ENCODE data around the gene PCOLCE2. TPM values are rescaled to one million over a fixed set of nuclear protein-coding genes. Genes with fewer than 3 reads are reported as not detected.
A peak's percentile ranks its signal among the peaks of the same experiment; 100 is the strongest.

Gene PCOLCE2
- total RNA-seq, 1 experiment from 2014 or later, result not detected

DNA sequence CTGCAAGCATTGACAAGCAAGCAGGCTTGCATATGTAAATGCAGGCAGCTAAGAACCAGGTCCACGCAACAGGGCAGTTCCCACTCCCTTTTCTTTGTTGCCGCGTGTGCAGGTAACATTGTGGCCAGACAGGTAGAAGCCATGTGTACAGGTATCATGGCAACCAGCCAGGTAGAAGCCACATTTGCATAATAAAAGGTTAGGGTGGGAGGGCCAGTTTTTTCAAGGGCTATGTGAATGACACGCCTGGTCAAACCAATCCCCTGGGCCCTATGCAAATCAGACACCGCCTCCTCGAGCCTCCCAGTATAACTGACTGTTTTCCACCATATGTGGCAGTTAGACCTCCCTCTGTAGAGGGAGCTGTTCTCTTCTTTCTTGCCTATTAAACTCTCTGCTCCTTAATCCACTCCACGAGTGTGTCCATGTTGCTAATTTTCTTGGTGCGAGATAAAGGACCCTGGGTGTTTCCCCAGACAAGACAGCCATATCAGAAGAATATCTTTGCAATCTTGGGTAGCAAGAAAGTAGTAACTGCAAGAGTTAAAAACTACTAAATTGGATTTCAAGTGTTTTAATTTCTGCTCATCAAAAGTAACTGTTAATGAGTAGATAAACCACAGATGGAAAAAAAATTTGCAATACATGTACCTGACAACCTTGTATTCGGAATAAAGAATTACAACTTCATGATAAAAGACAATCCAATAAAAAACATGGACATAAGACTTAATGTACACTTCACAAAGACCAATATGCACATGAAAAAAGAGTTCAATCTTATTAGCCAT is 21.8 kb downstream of the PCOLCE2 start:
- Histone ChIP-seq H3K36me3 (ENCODE audit: insufficient read depth, low read length) (no peaks in the 10 kb centered on the region), H3K9me3 (ENCODE audit: low read length) (no peaks in the 10 kb centered on the region), H3K4me1 (ENCODE audit: low read length) (no peaks in the 10 kb centered on the region), H3K27me3 (ENCODE audit: low read length) (no peaks in the 10 kb centered on the region), H2AFZ (ENCODE audit: low read length) (no peak overlapping the region), H3K9ac (ENCODE audit: low read length) (no peak overlapping the region), H3K27ac (ENCODE audit: low read length) (no peak overlapping the region), H3K9me2 (replicated peaks; ENCODE audit: insufficient read depth, low read length) (no peaks in the 10 kb centered on the region), H4K20me1 (ENCODE audit: insufficient read depth, low read depth, low read length) (no peaks in the 10 kb centered on the region), H3K4me2 (ENCODE audit: low read depth, low read length, poor library complexity, severe bottlenecking) (no peak overlapping the region), H3K79me2 (ENCODE audit: low read length) (no peaks in the 10 kb centered on the region), H3K4me3 (ENCODE audit: low read length) (no peak overlapping the region)
- DNase-seq, result peak; percentile 62

GRCh38 chr3:142863930-142864920 is 24.7 kb downstream of the PCOLCE2 start:
- H3K4me1 ChIP-seq (ENCODE audit: low read length), result no peaks in the 10 kb centered on the region
- H3K9me3 ChIP-seq (ENCODE audit: low read length), result no peaks in the 10 kb centered on the region
- no peak overlapping the region for H2AFZ ChIP-seq (ENCODE audit: low read length)
- no peak overlapping the region for H3K27ac ChIP-seq (ENCODE audit: low read length)
- no peaks in the 10 kb centered on the region for H3K9me2 ChIP-seq (replicated peaks; ENCODE audit: insufficient read depth, low read length)
- no peak for DNase-seq
- no peaks in the 10 kb centered on the region for H3K79me2 ChIP-seq (ENCODE audit: low read length)
- no peaks in the 10 kb centered on the region for H3K36me3 ChIP-seq (ENCODE audit: insufficient read depth, low read length)
- no peak overlapping the region for H3K4me2 ChIP-seq (ENCODE audit: low read depth, low read length, poor library complexity, severe bottlenecking)
- H3K4me3 ChIP-seq (ENCODE audit: low read length), result no peak overlapping the region
- H4K20me1 ChIP-seq (ENCODE audit: insufficient read depth, low read depth, low read length), result no peaks in the 10 kb centered on the region
- H3K27me3 ChIP-seq (ENCODE audit: low read length), result no peaks in the 10 kb centered on the region
- H3K9ac ChIP-seq (ENCODE audit: low read length), result no peak overlapping the region

GRCh38 chr3:142863010-142863817 is 25.7 kb downstream of the PCOLCE2 start:
- H3K9me3 ChIP-seq (ENCODE audit: low read length), result no peaks in the 10 kb centered on the region
- no peaks in the 10 kb centered on the region for H3K4me1 ChIP-seq (ENCODE audit: low read length)
- no peaks in the 10 kb centered on the region for H3K27me3 ChIP-seq (ENCODE audit: low read length)
- H3K27ac ChIP-seq (ENCODE audit: low read length), result no peak overlapping the region
- no peaks in the 10 kb centered on the region for H3K36me3 ChIP-seq (ENCODE audit: insufficient read depth, low read length)
- H3K4me2 ChIP-seq (ENCODE audit: low read depth, low read length, poor library complexity, severe bottlenecking), result no peak overlapping the region
- no peak for DNase-seq
- H4K20me1 ChIP-seq (ENCODE audit: insufficient read depth, low read depth, low read length), result no peaks in the 10 kb centered on the region
- no peak overlapping the region for H2AFZ ChIP-seq (ENCODE audit: low read length)
- H3K9me2 ChIP-seq (replicated peaks; ENCODE audit: insufficient read depth, low read length), result no peaks in the 10 kb centered on the region
- no peaks in the 10 kb centered on the region for H3K79me2 ChIP-seq (ENCODE audit: low read length)
- no peak overlapping the region for H3K4me3 ChIP-seq (ENCODE audit: low read length)
- no peak overlapping the region for H3K9ac ChIP-seq (ENCODE audit: low read length)

DNA sequence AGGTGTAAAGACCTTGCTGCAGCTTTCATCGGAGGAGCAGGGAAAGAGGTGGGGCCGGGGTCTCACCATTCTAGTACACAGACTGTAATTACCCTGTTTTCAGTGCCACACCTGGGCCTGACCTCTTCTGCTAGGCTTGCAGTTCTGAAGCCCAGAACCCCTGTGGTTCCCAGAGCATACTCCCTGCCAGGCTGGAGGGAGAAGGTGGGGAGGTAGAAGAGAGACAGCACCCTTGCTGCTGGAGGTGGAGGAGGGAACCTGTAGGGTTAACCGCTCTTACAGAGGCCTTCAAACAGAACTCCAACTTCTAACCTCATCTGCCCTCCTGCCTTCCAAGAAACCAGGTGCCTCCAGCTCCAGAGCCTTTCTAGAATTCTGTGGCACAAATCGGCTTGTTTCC is 27.0 kb downstream of the PCOLCE2 start:
- DNase-seq, result no peak
- Histone ChIP-seq H3K79me2 (ENCODE audit: low read length) (no peaks in the 10 kb centered on the region), H2AFZ (ENCODE audit: low read length) (no peak overlapping the region), H3K27ac (ENCODE audit: low read length) (no peak overlapping the region), H4K20me1 (ENCODE audit: insufficient read depth, low read depth, low read length) (no peaks in the 10 kb centered on the region), H3K4me1 (ENCODE audit: low read length) (no peaks in the 10 kb centered on the region), H3K4me3 (ENCODE audit: low read length) (no peak overlapping the region), H3K9me2 (replicated peaks; ENCODE audit: insufficient read depth, low read length) (no peaks in the 10 kb centered on the region), H3K36me3 (ENCODE audit: insufficient read depth, low read length) (no peaks in the 10 kb centered on the region), H3K4me2 (ENCODE audit: low read depth, low read length, poor library complexity, severe bottlenecking) (no peak overlapping the region), H3K27me3 (ENCODE audit: low read length) (no peaks in the 10 kb centered on the region), H3K9me3 (ENCODE audit: low read length) (no peaks in the 10 kb centered on the region), H3K9ac (ENCODE audit: low read length) (no peak overlapping the region)

- Histone ChIP-seq H3K4me3 (ENCODE audit: low read length) (no peak overlapping the region), H3K27ac (ENCODE audit: low read length) (no peak overlapping the region), H2AFZ (ENCODE audit: low read length) (no peak overlapping the region), H3K36me3 (ENCODE audit: insufficient read depth, low read length) (no peaks in the 10 kb centered on the region), H3K9ac (ENCODE audit: low read length) (no peak overlapping the region), H3K27me3 (ENCODE audit: low read length) (no peaks in the 10 kb centered on the region), H3K9me2 (replicated peaks; ENCODE audit: insufficient read depth, low read length) (no peaks in the 10 kb centered on the region), H3K4me2 (ENCODE audit: low read depth, low read length, poor library complexity, severe bottlenecking) (no peak overlapping the region), H4K20me1 (ENCODE audit: insufficient read depth, low read depth, low read length) (no peaks in the 10 kb centered on the region), H3K79me2 (ENCODE audit: low read length) (no peaks in the 10 kb centered on the region), H3K4me1 (ENCODE audit: low read length) (peaks cover 9% of the 10 kb centered on the region), H3K9me3 (ENCODE audit: low read length) (no peaks in the 10 kb centered on the region)
- DNase-seq, result no peak
These were observed 30.8 kb downstream of the PCOLCE2 start for GRCh38 chr3:142858043-142858442.

DNA sequence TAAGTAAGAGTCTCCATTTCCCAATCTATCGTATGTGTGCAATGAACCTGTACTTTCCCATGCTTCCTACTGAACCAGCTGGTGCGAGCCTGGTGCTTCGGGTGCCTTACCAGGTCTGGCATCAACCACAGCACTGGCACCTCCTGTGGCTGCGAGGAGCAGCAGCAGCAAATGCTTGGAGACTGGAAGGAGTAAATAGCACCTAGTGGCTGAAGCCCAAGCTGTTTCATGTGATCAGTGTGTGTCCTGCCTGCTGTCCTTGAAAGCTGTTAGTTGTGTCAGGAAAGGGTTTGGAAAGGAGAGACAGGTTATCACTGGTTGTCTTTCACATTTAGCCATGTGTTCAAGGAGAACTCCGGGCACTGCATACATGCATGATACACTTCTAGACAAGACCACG is 31.8 kb downstream of the PCOLCE2 start:
- Histone ChIP-seq H3K36me3 (ENCODE audit: insufficient read depth, low read length) (no peaks in the 10 kb centered on the region), H3K4me3 (ENCODE audit: low read length) (no peak overlapping the region), H3K79me2 (ENCODE audit: low read length) (no peaks in the 10 kb centered on the region), H3K27ac (ENCODE audit: low read length) (no peak overlapping the region), H3K4me2 (ENCODE audit: low read depth, low read length, poor library complexity, severe bottlenecking) (no peak overlapping the region), H3K27me3 (ENCODE audit: low read length) (no peaks in the 10 kb centered on the region), H2AFZ (ENCODE audit: low read length) (no peak overlapping the region), H3K9me2 (replicated peaks; ENCODE audit: insufficient read depth, low read length) (no peaks in the 10 kb centered on the region), H3K9me3 (ENCODE audit: low read length) (no peaks in the 10 kb centered on the region), H4K20me1 (ENCODE audit: insufficient read depth, low read depth, low read length) (no peaks in the 10 kb centered on the region), H3K4me1 (ENCODE audit: low read length) (peaks cover 9% of the 10 kb centered on the region), H3K9ac (ENCODE audit: low read length) (no peak overlapping the region)
- peak; percentile 61 for DNase-seq

DNA sequence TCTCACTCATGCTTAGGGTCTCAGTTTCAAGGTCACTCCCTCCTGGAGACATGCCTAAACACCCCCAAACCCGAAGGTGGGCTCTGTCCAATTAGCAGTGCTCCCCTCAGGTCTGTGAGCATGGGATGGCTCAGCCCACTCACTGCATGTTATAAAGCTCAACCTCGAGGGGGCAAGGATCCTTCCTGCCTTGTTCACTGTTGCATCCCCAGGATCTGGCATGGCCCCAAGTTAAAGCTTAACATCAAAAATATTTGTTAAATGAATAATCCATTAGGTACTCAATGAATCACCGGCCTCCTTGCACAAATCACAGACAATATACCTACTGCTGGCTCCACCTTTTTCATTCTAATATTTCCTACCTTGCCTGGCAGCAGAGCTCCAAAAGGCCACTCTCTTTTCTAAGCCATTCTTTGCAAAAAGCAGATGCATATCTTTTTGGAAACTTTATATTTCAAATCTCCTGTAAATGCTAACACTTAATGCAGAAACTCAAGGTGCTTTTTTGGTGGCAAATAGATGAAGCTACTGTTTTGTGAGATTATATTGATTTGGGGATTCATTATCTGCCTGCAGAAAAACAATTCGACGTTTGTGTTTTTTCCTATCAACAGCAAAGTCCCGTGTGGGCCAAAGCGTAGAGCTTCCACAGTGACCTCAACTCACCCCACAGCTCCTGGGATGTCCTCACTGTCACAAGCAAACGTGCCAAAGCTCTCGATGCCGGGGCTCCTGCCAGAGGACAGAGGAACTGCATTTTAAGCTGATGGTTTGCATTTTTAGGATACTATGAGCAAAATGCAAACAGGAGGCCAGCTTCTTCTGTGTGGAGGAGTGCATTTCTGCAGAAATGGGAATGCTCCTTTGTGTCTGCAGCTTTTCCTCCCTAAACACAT is 35.4 kb downstream of the PCOLCE2 start:
- Histone ChIP-seq H2AFZ (ENCODE audit: low read length) (no peak overlapping the region), H3K9me2 (replicated peaks; ENCODE audit: insufficient read depth, low read length) (no peaks in the 10 kb centered on the region)
- DNase-seq, result no peak

More for the DNA sequence above, 35.4 kb downstream of the PCOLCE2 start:
- no peak overlapping the region for H3K27ac ChIP-seq (ENCODE audit: low read length)
- H3K27me3 ChIP-seq (ENCODE audit: low read length), result no peaks in the 10 kb centered on the region
- peak overlapping the region; percentile 10 for H3K4me2 ChIP-seq (ENCODE audit: low read depth, low read length, poor library complexity, severe bottlenecking)
- H3K36me3 ChIP-seq (ENCODE audit: insufficient read depth, low read length), result no peaks in the 10 kb centered on the region
- H3K4me3 ChIP-seq (ENCODE audit: low read length), result 0 out of 2 replicates have a peak overlapping the region, but pooled peaks have one; percentile 27
- H3K9ac ChIP-seq (ENCODE audit: low read length), result no peak overlapping the region
- no peaks in the 10 kb centered on the region for H4K20me1 ChIP-seq (ENCODE audit: insufficient read depth, low read depth, low read length)
- no peaks in the 10 kb centered on the region for H3K79me2 ChIP-seq (ENCODE audit: low read length)
- H3K4me1 ChIP-seq (ENCODE audit: low read length), result peaks cover 9% of the 10 kb centered on the region
- H3K9me3 ChIP-seq (ENCODE audit: low read length), result no peaks in the 10 kb centered on the region
